Vagina (tissue), 2 donors: ENCODE results near the gene DMAC2.

Experiments
- POLR2A ChIP-seq, 2 donors: fragments of 450-650 bp; IDR thresholded peaks; one replicate each; pipeline ENCODE4 v1.6.1; 2017; ENCODE audit warnings: antibody characterized with exemption in 2 of 2, mild to moderate bottlenecking in 2 of 2, moderate library complexity in 2 of 2
- POLR2AphosphoS5 ChIP-seq, 2 donors: sonication (generic); formaldehyde crosslinking; IDR thresholded peaks; one replicate each; pipeline ENCODE4 v1.9.0; 2017; ENCODE audit warnings: antibody characterized with exemption in 2 of 2, mild to moderate bottlenecking in 2 of 2, low read depth in 1 of 2; ENCODE audit not compliant: insufficient read depth in 1 of 2

DNA sequence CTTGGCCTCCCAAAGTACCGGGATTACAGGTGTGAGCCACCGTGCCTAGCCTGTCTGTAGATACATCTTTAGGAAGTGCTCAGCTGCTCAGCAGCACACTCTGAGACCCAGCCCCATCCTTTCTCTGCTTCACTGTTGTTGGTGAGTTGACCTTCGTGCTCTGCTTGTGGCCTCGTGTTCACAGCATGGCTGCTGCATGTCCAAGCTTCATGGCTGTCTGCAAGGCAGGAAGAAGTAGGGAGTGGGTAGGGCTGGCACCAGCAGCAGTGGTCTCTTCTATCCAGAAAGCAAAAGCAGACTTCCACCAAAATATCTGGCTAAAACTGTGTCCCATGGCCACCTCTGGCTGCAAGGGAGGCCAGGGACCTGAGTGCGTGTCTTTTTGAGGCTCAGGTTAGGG lies 26.8 kb downstream of the DMAC2 start:
- no peak for TF ChIP-seq POLR2A (IDR thresholded peaks at IDR 0.05)
- TF ChIP-seq POLR2AphosphoS5 (IDR thresholded peaks at IDR 0.05; ENCODE audit: insufficient read depth in 1 of 2, low read depth in 1 of 2) = no peak
